Body of pancreas (tissue), 4 donors: ENCODE measurements around the gene ST6GALNAC3. TPM values are rescaled to one million over a fixed set of nuclear protein-coding genes. Genes with fewer than 3 reads are reported as not detected.

Experiments
- ATAC-seq: fragments of 150-250 bp; one replicate; pipeline ENCODE4 v1.9.1; 2016
- DNase-seq, 4 donors: peaks; one replicate each; pipeline ENCODE4 v3.0.0-alpha.2; 2019
- H3K27ac ChIP-seq, 4 donors: fragments of 200-600 bp; sonication (generic); 1 replicate in 3 of 4; 2 replicates in 1 of 4; pipeline versions ENCODE4 v1.5.1 to v1.6.1; 2016 to 2019; ENCODE audit warnings: mild to moderate bottlenecking in 1 of 4, mixed read lengths in 1 of 4, moderate library complexity in 1 of 4
- H3K27me3 ChIP-seq, 2 donors: fragments of 200-600 bp; sonication (generic); one replicate each; pipeline ENCODE4 v1.6.0; 2016; ENCODE audit warnings: mild to moderate bottlenecking in 1 of 2
- H3K36me3 ChIP-seq, 2 donors: fragments of 200-600 bp; sonication (generic); replicated peaks in 1 of 2; 2 replicates each; pipeline ENCODE4 v1.5.1; 2016; ENCODE audit warnings: low read depth in 2 of 2; ENCODE audit not compliant: insufficient read depth in 1 of 2
- H3K4me1 ChIP-seq: fragments of 200-600 bp; sonication (generic); one replicate; pipeline ENCODE4 v1.6.0; 2016
- H3K4me3 ChIP-seq, 2 donors: fragments of 200-600 bp; sonication (generic); 1 replicate in 1 of 2; 2 replicates in 1 of 2; pipeline ENCODE4 v1.5.1; 2016 to 2019
- H3K9me3 ChIP-seq, 3 donors: fragments of 200-600 bp; sonication (generic); 1 replicate in 2 of 3; 2 replicates in 1 of 3; pipeline ENCODE4 v1.5.1; 2016
- POLR2A ChIP-seq, 3 donors: fragments of 450-650 bp; IDR thresholded peaks; one replicate each; pipeline ENCODE4 v1.6.1; 2016; ENCODE audit warnings: antibody characterized with exemption in 3 of 3, mild to moderate bottlenecking in 2 of 3
- WGBS, 2 donors: methylation state at CpG; one replicate each; pipeline ENCODE4 v1.1.5; 2017; 5-methylcytosine and 5-hydroxymethylcytosine counted together
- intact Hi-C: fragments of 100-400 bp; cut with DNase I; formaldehyde crosslinking; loops from one replicate; pipeline ENCODE4 v1.15.1; 2023
- total RNA-seq, 2 donors: library from RNA; depleted of rRNA; stranded (reverse); fragments of >200 nt; gene quantifications; one replicate each; pipeline ENCODE4 v1.1.0, GENCODE V29; 2016
- TF ChIP-seq, protein P1 (sequence below), 7 experiments: fragments of 450-650 bp in 4 of 7; fragments of 200-600 bp in 3 of 7; sonication (generic) in 3 of 7; IDR thresholded peaks; one replicate each; pipeline ENCODE4 v1.5.1; 2016 to 2019; ENCODE audit warnings: antibody characterized with exemption in 7 of 7

Gene ST6GALNAC3
- total RNA-seq, 2 donors from 2014 or later: 1.3 to 2.3 TPM

DNA sequence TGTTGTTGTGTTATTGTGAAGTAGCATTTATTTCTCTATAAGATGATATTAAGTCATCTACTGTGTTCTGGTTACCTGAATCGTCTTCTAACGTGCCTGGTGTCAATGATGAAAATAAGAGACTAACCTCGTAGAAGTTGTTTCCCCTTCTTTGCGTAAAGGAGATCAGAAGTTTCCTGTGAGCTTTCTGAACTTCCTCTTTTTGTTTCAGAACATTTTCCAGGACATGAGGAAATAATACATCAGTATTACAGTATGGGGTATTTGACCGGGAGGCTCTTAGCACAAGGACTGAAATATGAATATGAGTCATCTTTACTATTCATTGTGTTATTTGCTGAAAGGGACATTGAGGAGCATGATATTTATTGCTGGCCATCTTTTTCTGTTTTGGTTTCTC is 1.3 kb downstream of the ST6GALNAC3 start:
- Histone ChIP-seq H3K36me3 (no peaks in the 10 kb centered on the region), H3K9me3 (no peaks in the 10 kb centered on the region), H3K4me3 (no peak overlapping the region), H3K27ac (peak overlapping the region in 2 of 4 donors; percentile 26 to 48), H3K27me3 (no peaks in the 10 kb centered on the region), H3K4me1 (peaks cover 14% of the 10 kb centered on the region)
- ATAC-seq (no peak), DNase-seq (no peak)
- WGBS, 2 donors: 72 to 83% methylated on average over 5 of the region's 5 CpGs
- peak in 1 of 3 donors; percentile 29 for TF ChIP-seq POLR2A (IDR thresholded peaks at IDR 0.05)
- TF ChIP-seq, protein P1, sequence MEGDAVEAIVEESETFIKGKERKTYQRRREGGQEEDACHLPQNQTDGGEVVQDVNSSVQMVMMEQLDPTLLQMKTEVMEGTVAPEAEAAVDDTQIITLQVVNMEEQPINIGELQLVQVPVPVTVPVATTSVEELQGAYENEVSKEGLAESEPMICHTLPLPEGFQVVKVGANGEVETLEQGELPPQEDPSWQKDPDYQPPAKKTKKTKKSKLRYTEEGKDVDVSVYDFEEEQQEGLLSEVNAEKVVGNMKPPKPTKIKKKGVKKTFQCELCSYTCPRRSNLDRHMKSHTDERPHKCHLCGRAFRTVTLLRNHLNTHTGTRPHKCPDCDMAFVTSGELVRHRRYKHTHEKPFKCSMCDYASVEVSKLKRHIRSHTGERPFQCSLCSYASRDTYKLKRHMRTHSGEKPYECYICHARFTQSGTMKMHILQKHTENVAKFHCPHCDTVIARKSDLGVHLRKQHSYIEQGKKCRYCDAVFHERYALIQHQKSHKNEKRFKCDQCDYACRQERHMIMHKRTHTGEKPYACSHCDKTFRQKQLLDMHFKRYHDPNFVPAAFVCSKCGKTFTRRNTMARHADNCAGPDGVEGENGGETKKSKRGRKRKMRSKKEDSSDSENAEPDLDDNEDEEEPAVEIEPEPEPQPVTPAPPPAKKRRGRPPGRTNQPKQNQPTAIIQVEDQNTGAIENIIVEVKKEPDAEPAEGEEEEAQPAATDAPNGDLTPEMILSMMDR (IDR thresholded peaks at IDR 0.05): no peak
- intact Hi-C loops: no loop called here

DNA sequence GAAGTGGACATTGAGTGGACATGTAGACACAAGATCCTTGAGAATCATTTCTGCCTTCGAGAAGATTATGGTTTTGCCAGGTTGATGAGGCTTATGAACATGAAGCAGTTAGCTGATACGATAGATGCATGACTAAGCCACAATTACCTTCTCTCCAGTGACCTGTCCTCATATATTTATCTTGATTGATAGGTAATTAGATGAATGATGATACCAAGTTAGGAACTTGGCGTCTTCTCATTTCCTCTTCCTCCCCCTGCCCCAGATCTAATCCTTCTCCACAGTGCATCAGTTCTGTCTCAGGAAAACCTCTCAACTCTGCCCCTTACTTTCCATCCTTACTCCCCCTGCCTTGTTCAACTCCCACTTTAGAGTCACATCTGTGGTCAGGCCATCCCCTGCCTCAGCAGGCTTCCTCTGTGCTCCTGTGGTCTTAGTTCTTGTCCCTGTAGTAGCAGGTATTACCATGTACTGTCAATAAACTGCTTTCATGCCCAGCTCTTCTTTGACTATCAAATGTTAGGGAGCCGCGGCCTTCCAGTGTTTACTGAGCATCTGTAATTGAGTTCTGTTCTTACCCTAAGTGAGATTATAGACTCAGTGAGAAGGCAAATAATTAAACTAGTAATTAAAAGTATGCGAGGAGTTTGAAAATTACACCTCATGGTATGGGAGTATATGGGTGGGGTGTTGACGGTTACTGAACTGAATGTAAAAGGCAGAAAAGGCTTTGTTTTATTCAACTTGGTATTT is 5.1 kb downstream of the ST6GALNAC3 start:
- TF ChIP-seq POLR2A (IDR thresholded peaks at IDR 0.05): no peak
- ATAC-seq (no peak), DNase-seq (no peak)
- no peak overlapping the region for H3K4me3 ChIP-seq
- no peak overlapping the region for H3K27ac ChIP-seq
- H3K9me3 ChIP-seq: no peaks in the 10 kb centered on the region
- H3K27me3 ChIP-seq: no peaks in the 10 kb centered on the region
- WGBS, 2 donors: 79 to 84% methylated on average over 7 of the region's 7 CpGs
- intact Hi-C loops: no loop called here
- no peaks in the 10 kb centered on the region for H3K36me3 ChIP-seq
- peaks cover 5% of the 10 kb centered on the region for H3K4me1 ChIP-seq

DNA sequence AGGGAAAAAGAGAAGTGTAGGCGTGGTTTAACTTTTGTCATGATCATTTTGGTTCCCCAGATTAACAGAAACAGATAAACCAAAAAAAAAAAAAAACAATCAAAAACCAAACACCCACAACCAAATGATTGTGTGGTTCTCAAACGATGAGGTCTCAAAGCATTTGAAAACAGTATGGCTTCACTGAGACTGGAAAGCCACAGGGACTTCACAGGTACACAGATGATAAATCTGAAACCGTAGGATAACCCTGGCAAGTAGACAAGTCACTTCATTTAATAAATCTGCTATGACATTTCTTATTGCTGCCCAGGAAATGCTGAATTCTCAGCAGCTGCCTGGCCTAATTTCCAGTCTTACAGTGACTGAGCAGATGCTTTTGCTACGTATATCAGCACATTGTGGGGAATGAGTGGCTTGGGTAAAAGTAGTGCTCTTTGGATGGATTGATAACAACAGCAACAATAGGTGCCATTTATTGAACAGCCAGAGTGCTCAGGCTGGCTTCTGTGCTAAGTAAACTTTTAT is 6.1 kb downstream of the ST6GALNAC3 start:
- ATAC-seq: no peak
- intact Hi-C loops: no loop called here

DNA sequence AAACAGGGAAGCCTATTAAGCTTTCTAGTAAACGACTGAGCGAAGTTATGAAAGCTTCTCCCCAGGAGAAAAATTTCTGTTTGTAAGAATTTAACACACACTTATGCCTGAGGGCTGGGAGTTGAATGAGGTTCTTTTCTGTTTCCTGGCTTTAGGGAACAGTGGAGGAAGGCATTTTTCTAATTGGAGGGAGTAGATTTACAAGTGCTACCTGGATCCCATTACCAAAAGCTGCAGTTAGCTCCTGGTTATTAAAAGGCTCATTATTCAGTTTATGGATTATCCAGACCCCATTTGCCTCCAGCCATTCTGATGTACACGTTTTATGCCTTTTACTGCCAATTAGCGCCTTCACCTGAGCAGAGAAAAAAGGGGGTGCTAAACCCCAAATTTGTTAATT is 7.5 kb downstream of the ST6GALNAC3 start:
- H3K4me3 ChIP-seq: no peak overlapping the region
- 76 to 88% methylated on average over 4 of the region's 4 CpGs for WGBS, 2 donors

More for the DNA sequence above, 6.1 kb downstream of the ST6GALNAC3 start:
- no peaks in the 10 kb centered on the region for H3K36me3 ChIP-seq
- no peaks in the 10 kb centered on the region for H3K4me1 ChIP-seq
- WGBS, 2 donors: 54 to 63% methylated on average over 4 of the region's 4 CpGs
- H3K27me3 ChIP-seq: no peaks in the 10 kb centered on the region
- no peak overlapping the region for H3K27ac ChIP-seq
- TF ChIP-seq, protein P1 (IDR thresholded peaks at IDR 0.05): no peak
- no peak for TF ChIP-seq POLR2A (IDR thresholded peaks at IDR 0.05)
- no peak overlapping the region for H3K4me3 ChIP-seq
- DNase-seq: no peak
- H3K9me3 ChIP-seq: no peaks in the 10 kb centered on the region

DNA sequence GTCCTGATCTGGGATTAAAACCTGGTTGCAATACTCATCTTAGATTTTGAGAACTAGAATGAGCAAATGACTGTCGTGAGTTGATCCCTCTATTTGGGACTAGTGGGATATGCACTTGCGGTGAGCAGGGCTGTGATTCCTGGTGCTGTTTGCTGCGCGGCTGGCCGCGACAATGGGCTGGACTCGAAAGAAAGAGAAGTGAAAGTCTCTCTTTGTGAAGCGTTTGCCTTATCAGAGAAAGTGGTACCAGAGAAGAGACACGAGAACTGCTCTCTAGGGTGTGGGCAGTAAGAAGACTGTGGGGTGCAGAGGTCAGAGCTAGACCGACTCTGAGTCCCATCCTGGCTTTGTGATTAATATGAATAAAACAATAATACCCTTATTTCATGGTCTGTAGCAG is 8.6 kb downstream of the ST6GALNAC3 start:
- no peak for DNase-seq
- Histone ChIP-seq H3K4me1 (no peaks in the 10 kb centered on the region), H3K4me3 (no peak overlapping the region), H3K36me3 (no peaks in the 10 kb centered on the region), H3K27ac (no peak overlapping the region), H3K9me3 (no peaks in the 10 kb centered on the region), H3K27me3 (no peaks in the 10 kb centered on the region)
- 74 to 92% methylated on average over 10 of the region's 10 CpGs for WGBS, 2 donors
- TF ChIP-seq, protein P1 (IDR thresholded peaks at IDR 0.05): no peak
- TF ChIP-seq POLR2A (IDR thresholded peaks at IDR 0.05): no peak
- ATAC-seq: no peak
- intact Hi-C loops: no loop called here

More for the DNA sequence above, 7.5 kb downstream of the ST6GALNAC3 start:
- Histone ChIP-seq H3K36me3 (no peaks in the 10 kb centered on the region), H3K27me3 (no peaks in the 10 kb centered on the region), H3K4me1 (no peaks in the 10 kb centered on the region), H3K27ac (no peak overlapping the region), H3K9me3 (no peaks in the 10 kb centered on the region)
- intact Hi-C loops: no loop called here
- TF ChIP-seq POLR2A (IDR thresholded peaks at IDR 0.05): no peak
- TF ChIP-seq, protein P1 (IDR thresholded peaks at IDR 0.05): no peak
- DNase-seq (no peak), ATAC-seq (no peak)
